HT1080 (cell line): ENCODE measurements around the gene PDE9A. TPM values are rescaled to one million over a fixed set of nuclear protein-coding genes. Genes with fewer than 3 reads are reported as not detected.
"Not testable (repeated sequence)": the region's sequence is repeated elsewhere in the genome, so short reads cannot be mapped to it uniquely, and the experiment has no call there.

Experiments
- DNase-seq: peaks from one replicate; pipeline ENCODE4 v3.0.0-alpha.2; 2015; ENCODE audit warnings: low read depth
- total RNA-seq: library from RNA; depleted of rRNA; stranded (reverse); fragments of >200 nt; shearing (Covaris generic); gene quantifications from 2 replicates; pipeline ENCODE4 v1.2.3, GENCODE V29; 2014

Gene PDE9A
- total RNA-seq, 1 experiment from 2014 or later: 0.02 TPM

GRCh38 chr21:42624095-42624790 is 29.2 kb upstream of the PDE9A start:
- no peak for DNase-seq

GRCh38 chr21:42624936-42625335 is 28.5 kb upstream of the PDE9A start:
- no peak for DNase-seq

- no peak for DNase-seq
Observed at GRCh38 chr21:42626171-42626570, 27.2 kb upstream of the PDE9A start.

- no peak for DNase-seq
Observed at GRCh38 chr21:42627527-42628289, 25.7 kb upstream of the PDE9A start.

- DNase-seq: not testable (repeated sequence)
Observed at GRCh38 chr21:42628466-42629061, 24.9 kb upstream of the PDE9A start.

GRCh38 chr21:42629933-42630589 is 23.4 kb upstream of the PDE9A start:
- no peak for DNase-seq

GRCh38 chr21:42630626-42631025 is 22.8 kb upstream of the PDE9A start:
- no peak for DNase-seq

- DNase-seq: no peak
Observed at GRCh38 chr21:42631142-42631541, 22.3 kb upstream of the PDE9A start.

GRCh38 chr21:42632336-42632751 is 21.1 kb upstream of the PDE9A start:
- no peak for DNase-seq

- no peak for DNase-seq
Observed at GRCh38 chr21:42632771-42633690, 20.4 kb upstream of the PDE9A start.

- DNase-seq: no peak
Observed at GRCh38 chr21:42633858-42634257, 19.6 kb upstream of the PDE9A start.

- no peak for DNase-seq
Observed at GRCh38 chr21:42635848-42636519, 17.4 kb upstream of the PDE9A start.

- no peak for DNase-seq
Observed at GRCh38 chr21:42636520-42637266, 16.7 kb upstream of the PDE9A start.

GRCh38 chr21:42637267-42638041 is 16.0 kb upstream of the PDE9A start:
- no peak for DNase-seq

GRCh38 chr21:42638266-42638863 is 15.1 kb upstream of the PDE9A start:
- DNase-seq: no peak

GRCh38 chr21:42639646-42640152 is 13.7 kb upstream of the PDE9A start:
- no peak for DNase-seq

GRCh38 chr21:42640486-42640885 is 12.9 kb upstream of the PDE9A start:
- DNase-seq: no peak
